Stimulated activated naive CD8-positive, alpha-beta T cell treated with anti-CD3 and anti-CD28 coated beads, Interleukin-15, amount 100 ng/mL, for 72 hours (primary cell): ENCODE results near the gene A2M.

Experiments used
- ATAC-seq: fragments of 150-1000 bp; cut with Tn5 transposase; 2 replicates; pipeline ENCODE4 v1.10.0; 2021; ENCODE audit warnings: mild to moderate bottlenecking, moderate library complexity
- DNase-seq, 2 donors: peaks; one replicate each; pipeline ENCODE4 v3.0.0; 2021 to 2022
- H3K27ac Mint-ChIP-seq, 2 donors: one replicate each; pipeline ENCODE4 v1.8.0; 2022; ENCODE audit warnings: mild to moderate bottlenecking in 2 of 2, mixed read lengths in 2 of 2, moderate library complexity in 2 of 2
- H3K27me3 Mint-ChIP-seq: one replicate; pipeline ENCODE4 v1.8.0; 2022; ENCODE audit warnings: mixed read lengths
- H3K4me1 Mint-ChIP-seq: one replicate; pipeline ENCODE4 v1.8.0; 2022; ENCODE audit warnings: mild to moderate bottlenecking, mixed read lengths
- H3K4me3 Mint-ChIP-seq, 2 donors: one replicate each; pipeline ENCODE4 v1.8.0; 2022; ENCODE audit warnings: mild to moderate bottlenecking in 2 of 2, mixed read lengths in 2 of 2, moderate library complexity in 1 of 2
- H3K9me3 Mint-ChIP-seq, 2 donors: one replicate each; pipeline ENCODE4 v1.8.0; 2022; ENCODE audit warnings: mixed read lengths in 2 of 2

The A2M gene

GRCh38 chr12:9109213-9109522, 6.6 kb downstream of the A2M start:
- Mint-ChIP-seq H3K27ac (no peak overlapping the region), H3K4me1 (peaks cover 5% of the 10 kb centered on the region), H3K27me3 (no peaks in the 10 kb centered on the region), H3K9me3 (no peaks in the 10 kb centered on the region), H3K4me3 (no peak overlapping the region)
- ATAC-seq = no peak
- no peak for DNase-seq

- no peaks in the 10 kb centered on the region for H3K9me3 Mint-ChIP-seq
- peaks cover 9% of the 10 kb centered on the region for H3K4me1 Mint-ChIP-seq
- no peaks in the 10 kb centered on the region for H3K27me3 Mint-ChIP-seq
- ATAC-seq (no peak), DNase-seq (no peak)
- H3K4me3 Mint-ChIP-seq = no peak overlapping the region
- no peak overlapping the region for H3K27ac Mint-ChIP-seq
Measured at GRCh38 chr12:9108504-9109212, 7.1 kb downstream of the A2M start.

- ATAC-seq = no peak
- no peaks in the 10 kb centered on the region for H3K9me3 Mint-ChIP-seq
- no peaks in the 10 kb centered on the region for H3K27me3 Mint-ChIP-seq
- H3K4me1 Mint-ChIP-seq = peaks cover 15% of the 10 kb centered on the region
- DNase-seq = no peak
- no peak overlapping the region for H3K27ac Mint-ChIP-seq
- no peak overlapping the region for H3K4me3 Mint-ChIP-seq
Measured at GRCh38 chr12:9107542-9107873, 8.2 kb downstream of the A2M start.

GRCh38 chr12:9106610-9107541, 8.8 kb downstream of the A2M start:
- no peaks in the 10 kb centered on the region for H3K27me3 Mint-ChIP-seq
- H3K9me3 Mint-ChIP-seq = no peaks in the 10 kb centered on the region
- H3K4me1 Mint-ChIP-seq = peaks cover 15% of the 10 kb centered on the region
- DNase-seq (no peak), ATAC-seq (no peak)
- H3K27ac Mint-ChIP-seq = no peak overlapping the region
- no peak overlapping the region for H3K4me3 Mint-ChIP-seq

- ATAC-seq (no peak), DNase-seq (no peak)
- Mint-ChIP-seq H3K4me1 (peaks cover 15% of the 10 kb centered on the region), H3K27me3 (no peaks in the 10 kb centered on the region), H3K4me3 (no peak overlapping the region), H3K9me3 (no peaks in the 10 kb centered on the region), H3K27ac (no peak overlapping the region)
Measured at GRCh38 chr12:9106067-9106466, 9.7 kb downstream of the A2M start.

GRCh38 chr12:9104767-9105423, 10.8 kb downstream of the A2M start:
- no peaks in the 10 kb centered on the region for H3K9me3 Mint-ChIP-seq
- ATAC-seq (no peak), DNase-seq (no peak)
- H3K4me3 Mint-ChIP-seq = no peak overlapping the region
- no peaks in the 10 kb centered on the region for H3K27me3 Mint-ChIP-seq
- H3K4me1 Mint-ChIP-seq = peaks cover 15% of the 10 kb centered on the region
- no peak overlapping the region for H3K27ac Mint-ChIP-seq

GRCh38 chr12:9104087-9104486, 11.6 kb downstream of the A2M start:
- no peak overlapping the region for H3K4me3 Mint-ChIP-seq
- no peaks in the 10 kb centered on the region for H3K9me3 Mint-ChIP-seq
- ATAC-seq (no peak), DNase-seq (no peak)
- no peak overlapping the region for H3K27ac Mint-ChIP-seq
- H3K4me1 Mint-ChIP-seq = peaks cover 15% of the 10 kb centered on the region
- H3K27me3 Mint-ChIP-seq = no peaks in the 10 kb centered on the region

GRCh38 chr12:9103050-9103849, 12.5 kb downstream of the A2M start:
- Mint-ChIP-seq H3K4me3 (peak overlapping the region in 1 of 2 donors; percentile 9), H3K27ac (peak overlapping the region in 1 of 2 donors; percentile 13)
- DNase-seq = no peak

GRCh38 chr12:9101018-9101687, 14.6 kb downstream of the A2M start:
- H3K27me3 Mint-ChIP-seq = no peaks in the 10 kb centered on the region
- no peak overlapping the region for H3K4me3 Mint-ChIP-seq
- DNase-seq (no peak), ATAC-seq (no peak)
- H3K9me3 Mint-ChIP-seq = no peaks in the 10 kb centered on the region
- H3K4me1 Mint-ChIP-seq = peaks cover 15% of the 10 kb centered on the region
- H3K27ac Mint-ChIP-seq = no peak overlapping the region

More at GRCh38 chr12:9103050-9103849, 12.5 kb downstream of the A2M start:
- Mint-ChIP-seq H3K27me3 (no peaks in the 10 kb centered on the region), H3K4me1 (peaks cover 15% of the 10 kb centered on the region), H3K9me3 (no peaks in the 10 kb centered on the region)
- ATAC-seq = peak; percentile 98

GRCh38 chr12:9099552-9100190, 16.0 kb downstream of the A2M start:
- no peak overlapping the region for H3K4me3 Mint-ChIP-seq
- H3K9me3 Mint-ChIP-seq = no peaks in the 10 kb centered on the region
- H3K27ac Mint-ChIP-seq = no peak overlapping the region
- H3K27me3 Mint-ChIP-seq = no peaks in the 10 kb centered on the region
- no peak for ATAC-seq
- peaks cover 10% of the 10 kb centered on the region for H3K4me1 Mint-ChIP-seq
- DNase-seq = no peak

GRCh38 chr12:9098463-9099026, 17.2 kb downstream of the A2M start:
- Mint-ChIP-seq H3K27me3 (no peaks in the 10 kb centered on the region), H3K27ac (no peak overlapping the region), H3K4me1 (peaks cover 5% of the 10 kb centered on the region), H3K9me3 (no peaks in the 10 kb centered on the region), H3K4me3 (no peak overlapping the region)
- ATAC-seq (no peak), DNase-seq (no peak)

GRCh38 chr12:9098115-9098452, 17.6 kb downstream of the A2M start:
- DNase-seq (no peak), ATAC-seq (no peak)
- Mint-ChIP-seq H3K4me3 (no peak overlapping the region), H3K27ac (peak overlapping the region in 1 of 2 donors; percentile 75), H3K4me1 (peaks cover under 1% of the 10 kb centered on the region), H3K9me3 (no peaks in the 10 kb centered on the region), H3K27me3 (no peaks in the 10 kb centered on the region)

- no peaks in the 10 kb centered on the region for H3K27me3 Mint-ChIP-seq
- no peak overlapping the region for H3K4me3 Mint-ChIP-seq
- no peaks in the 10 kb centered on the region for H3K4me1 Mint-ChIP-seq
- DNase-seq = no peak
- no peak overlapping the region for H3K27ac Mint-ChIP-seq
- ATAC-seq = no peak
- H3K9me3 Mint-ChIP-seq = no peaks in the 10 kb centered on the region
Measured at GRCh38 chr12:9096563-9097176, 19.0 kb downstream of the A2M start.

GRCh38 chr12:9095322-9095721, 20.4 kb downstream of the A2M start:
- DNase-seq = no peak
- no peak overlapping the region for H3K27ac Mint-ChIP-seq
- H3K4me3 Mint-ChIP-seq = no peak overlapping the region
- H3K4me1 Mint-ChIP-seq = no peaks in the 10 kb centered on the region
- no peaks in the 10 kb centered on the region for H3K9me3 Mint-ChIP-seq
- ATAC-seq = no peak
- no peaks in the 10 kb centered on the region for H3K27me3 Mint-ChIP-seq
